Activated gamma-delta T cell treated with anti-CD3 and anti-CD28 coated beads, Interleukin-2, amount 50 U/mL, for 16 hours (primary cell): ENCODE data around the gene TUBB2A.
"Not testable (repeated sequence)": the region's sequence is repeated elsewhere in the genome, so short reads cannot be mapped to it uniquely, and the experiment has no call there.

Experiments
- DNase-seq: peaks from one replicate; pipeline ENCODE4 v3.0.0-alpha.2; 2020; ENCODE audit warnings: low read depth

The TUBB2A gene

GRCh38 chr6:3179945-3180344, 22.6 kb upstream of the TUBB2A start:
- not testable (repeated sequence) for DNase-seq

- not testable (repeated sequence) for DNase-seq
Observed at GRCh38 chr6:3178666-3179065, 21.3 kb upstream of the TUBB2A start.

GRCh38 chr6:3176562-3177355, 19.4 kb upstream of the TUBB2A start:
- DNase-seq: no peak

- DNase-seq: no peak
Observed at GRCh38 chr6:3175715-3176402, 18.5 kb upstream of the TUBB2A start.

GRCh38 chr6:3173636-3174089, 16.3 kb upstream of the TUBB2A start:
- DNase-seq: not testable (repeated sequence)

- not testable (repeated sequence) for DNase-seq
Observed at GRCh38 chr6:3172789-3173188, 15.4 kb upstream of the TUBB2A start.

GRCh38 chr6:3171313-3172175, 14.2 kb upstream of the TUBB2A start:
- not testable (repeated sequence) for DNase-seq

- DNase-seq: not testable (repeated sequence)
Observed at GRCh38 chr6:3170676-3171075, 13.3 kb upstream of the TUBB2A start.

- not testable (repeated sequence) for DNase-seq
Observed at GRCh38 chr6:3168046-3168445, 10.7 kb upstream of the TUBB2A start.

GRCh38 chr6:3166535-3167225, 9.3 kb upstream of the TUBB2A start:
- not testable (repeated sequence) for DNase-seq

- no peak for DNase-seq
Observed at GRCh38 chr6:3165631-3166534, 8.5 kb upstream of the TUBB2A start.

GRCh38 chr6:3164388-3164787, 7.0 kb upstream of the TUBB2A start:
- no peak for DNase-seq

GRCh38 chr6:3163248-3163594, 5.9 kb upstream of the TUBB2A start:
- no peak for DNase-seq

- no peak for DNase-seq
Observed at GRCh38 chr6:3162565-3163247, 5.4 kb upstream of the TUBB2A start.

- DNase-seq: no peak
Observed at GRCh38 chr6:3162067-3162497, 4.7 kb upstream of the TUBB2A start.

- DNase-seq: no peak
Observed at GRCh38 chr6:3159805-3160781, 2.7 kb upstream of the TUBB2A start.

GRCh38 chr6:3156184-3157130, 887 bp downstream of the TUBB2A start:
- not testable (repeated sequence) for DNase-seq

- not testable (repeated sequence) for DNase-seq
Observed at GRCh38 chr6:3155416-3155815, 1.9 kb downstream of the TUBB2A start.
